Activated T-cell treated with anti-CD3 and anti-CD28 coated beads for 1 hour (primary cell): ENCODE data around the gene RTEL1.

ENCODE experiments used
- DNase-seq: peaks from one replicate; pipeline ENCODE4 v3.0.0-alpha.2; 2020; ENCODE audit warnings: low read depth

RTEL1 gene

DNA sequence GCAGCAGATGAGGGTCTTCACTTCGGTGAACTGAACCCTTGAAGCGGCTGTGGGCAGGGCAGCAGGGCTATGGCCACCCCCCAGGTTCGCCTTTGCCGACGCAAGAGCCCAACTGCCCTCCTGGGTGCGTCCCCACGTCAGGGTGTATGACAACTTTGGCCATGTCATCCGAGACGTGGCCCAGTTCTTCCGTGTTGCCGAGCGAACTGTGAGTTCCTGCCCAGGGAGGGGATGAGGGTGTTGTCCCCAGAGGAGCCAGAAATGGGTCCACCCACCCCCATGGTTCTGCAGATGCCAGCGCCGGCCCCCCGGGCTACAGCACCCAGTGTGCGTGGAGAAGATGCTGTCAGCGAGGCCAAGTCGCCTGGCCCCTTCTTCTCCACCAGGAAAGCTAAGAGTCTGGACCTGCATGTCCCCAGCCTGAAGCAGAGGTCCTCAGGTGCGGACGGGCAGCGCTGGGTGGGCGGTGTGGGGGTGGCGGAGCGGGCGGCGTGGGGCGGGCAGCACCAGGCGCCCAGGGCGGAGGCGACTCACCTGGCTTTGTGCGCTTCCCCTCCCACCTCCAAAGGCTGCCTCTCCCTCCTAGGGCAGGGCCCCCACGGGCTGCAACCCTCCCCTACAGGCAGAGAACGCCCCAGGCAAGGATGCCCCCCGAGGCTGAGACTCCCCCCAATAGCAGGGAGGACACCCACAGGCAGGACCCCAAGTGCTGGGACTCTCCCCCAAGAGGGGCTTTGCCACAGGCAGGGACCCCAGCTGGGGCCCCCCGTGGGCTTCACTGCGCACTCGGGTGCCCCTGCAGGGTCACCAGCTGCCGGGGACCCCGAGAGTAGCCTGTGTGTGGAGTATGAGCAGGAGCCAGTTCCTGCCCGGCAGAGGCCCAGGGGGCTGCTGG, 32.1 kb downstream of the RTEL1 start:
- no peak for DNase-seq

DNA sequence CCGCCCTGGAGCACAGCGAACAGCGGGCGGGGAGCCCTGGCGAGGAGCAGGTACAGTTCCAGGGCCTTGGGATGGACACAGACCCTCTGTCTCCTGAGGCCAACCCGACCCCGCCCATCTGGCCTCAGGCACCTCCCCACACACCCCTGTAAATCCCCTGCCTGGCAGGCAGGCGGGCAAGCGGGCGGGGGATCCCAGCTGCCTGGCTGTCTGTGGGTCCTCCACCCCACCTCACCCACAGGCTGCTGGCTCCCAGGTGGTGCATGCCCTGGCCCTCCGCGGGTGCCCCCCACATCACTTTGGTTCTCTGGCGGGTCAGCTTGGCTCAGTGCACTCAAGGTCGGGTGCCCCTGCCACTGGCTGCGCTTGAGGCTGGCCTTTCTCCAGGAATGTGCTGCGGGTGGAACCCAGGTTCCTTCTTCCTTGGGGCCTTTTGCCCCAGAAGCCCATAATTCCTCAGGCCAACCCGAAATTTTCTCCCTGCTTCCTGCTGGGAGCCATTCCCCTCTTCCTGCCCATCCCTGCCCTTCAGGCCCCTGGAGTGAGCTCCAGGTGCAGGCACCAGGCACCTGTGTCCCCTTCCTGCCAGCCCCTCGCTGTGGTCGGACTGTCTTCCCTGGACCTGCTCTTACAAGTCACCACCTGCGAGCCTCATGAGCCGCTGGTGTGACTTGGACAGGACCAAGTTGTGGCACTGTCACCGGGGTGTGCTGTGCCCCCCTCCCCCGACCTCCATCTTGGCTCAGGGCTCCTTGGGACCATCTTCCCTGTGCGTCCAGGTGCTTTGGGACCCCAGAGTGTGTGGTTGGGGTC, 33.0 kb downstream of the RTEL1 start:
- no peak for DNase-seq

DNA sequence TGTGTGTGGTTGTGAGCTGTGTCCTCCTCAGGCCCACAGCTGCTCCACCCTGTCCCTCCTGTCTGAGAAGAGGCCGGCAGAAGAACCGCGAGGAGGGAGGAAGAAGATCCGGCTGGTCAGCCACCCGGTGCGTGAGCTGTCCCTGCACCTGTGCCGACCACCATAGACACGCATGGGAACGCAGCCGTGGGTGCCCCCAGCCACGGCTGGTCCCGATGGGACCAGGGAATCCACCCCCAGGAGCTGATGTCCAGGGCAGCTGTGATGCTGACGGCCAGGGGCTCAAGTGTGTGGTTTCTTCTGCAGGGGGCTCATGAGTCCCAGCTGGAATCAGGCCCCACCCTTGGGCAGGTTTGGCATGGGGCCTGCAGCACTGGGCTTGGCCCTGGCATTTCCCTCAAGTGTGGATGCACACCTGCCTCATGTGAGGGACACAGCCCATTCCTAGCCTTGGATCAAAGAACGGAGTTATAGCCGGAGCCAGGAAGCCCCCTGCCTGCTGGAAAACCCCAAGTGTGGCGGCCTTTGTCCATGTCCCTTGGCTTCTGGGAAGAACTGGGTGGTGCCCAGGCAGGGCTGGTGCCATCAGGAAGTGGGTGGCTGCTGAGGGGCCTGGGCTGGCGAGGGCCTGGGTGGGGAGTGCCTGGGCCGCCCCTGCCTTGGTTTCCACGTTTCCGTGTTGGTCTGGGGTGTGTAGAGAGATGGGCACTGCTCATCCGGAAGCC, 33.8 kb downstream of the RTEL1 start:
- DNase-seq: no peak

DNA sequence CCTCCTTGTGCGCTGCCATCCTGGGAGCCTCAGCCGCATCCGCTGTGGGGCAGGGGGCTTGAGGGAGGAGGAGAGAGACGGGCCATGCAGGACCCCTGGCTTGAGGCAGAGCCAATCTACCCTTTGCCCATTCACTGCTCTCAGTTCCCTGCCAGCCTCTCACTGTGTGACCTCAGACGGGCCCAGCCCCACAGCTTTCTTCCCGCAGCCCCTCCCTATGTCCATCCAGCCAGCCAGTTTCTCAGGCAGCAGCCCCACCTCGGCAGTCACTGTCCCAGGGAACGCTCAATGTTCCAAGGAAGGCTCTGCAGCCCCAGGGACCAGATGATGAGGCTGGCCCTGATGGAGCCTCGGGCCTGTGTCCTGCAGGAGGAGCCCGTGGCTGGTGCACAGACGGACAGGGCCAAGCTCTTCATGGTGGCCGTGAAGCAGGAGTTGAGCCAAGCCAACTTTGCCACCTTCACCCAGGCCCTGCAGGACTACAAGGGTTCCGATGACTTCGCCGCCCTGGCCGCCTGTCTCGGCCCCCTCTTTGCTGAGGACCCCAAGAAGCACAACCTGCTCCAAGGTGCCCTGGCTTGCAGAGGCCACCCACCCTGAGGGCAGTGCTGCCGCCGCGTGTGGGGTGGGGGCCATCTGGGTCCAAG, 34.4 kb downstream of the RTEL1 start:
- DNase-seq: no peak

DNA sequence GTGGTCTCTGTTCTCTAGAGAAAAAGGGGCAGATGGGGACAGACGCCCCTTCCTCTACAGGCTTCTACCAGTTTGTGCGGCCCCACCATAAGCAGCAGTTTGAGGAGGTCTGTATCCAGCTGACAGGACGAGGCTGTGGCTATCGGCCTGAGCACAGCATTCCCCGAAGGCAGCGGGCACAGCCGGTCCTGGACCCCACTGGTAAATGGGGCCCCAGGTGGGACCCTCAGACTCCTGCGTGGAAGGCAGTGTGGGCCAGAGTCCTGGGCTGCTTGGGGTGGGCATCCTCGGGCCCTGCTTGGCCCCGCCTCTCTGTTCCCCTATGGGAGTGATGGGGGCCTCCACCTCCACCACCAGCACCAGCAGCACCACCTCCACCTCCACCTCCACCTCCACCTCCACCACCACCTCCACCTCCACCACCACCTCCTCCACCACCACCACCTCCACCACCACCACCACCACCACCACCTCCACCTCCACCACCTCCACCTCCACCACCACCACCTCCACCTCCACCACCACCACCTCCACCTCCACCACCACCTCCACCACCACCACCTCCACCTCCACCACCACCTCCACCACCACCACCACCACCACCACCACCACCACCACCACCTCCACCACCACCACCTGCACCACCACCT, 35.1 kb downstream of the RTEL1 start:
- no peak for DNase-seq

DNA sequence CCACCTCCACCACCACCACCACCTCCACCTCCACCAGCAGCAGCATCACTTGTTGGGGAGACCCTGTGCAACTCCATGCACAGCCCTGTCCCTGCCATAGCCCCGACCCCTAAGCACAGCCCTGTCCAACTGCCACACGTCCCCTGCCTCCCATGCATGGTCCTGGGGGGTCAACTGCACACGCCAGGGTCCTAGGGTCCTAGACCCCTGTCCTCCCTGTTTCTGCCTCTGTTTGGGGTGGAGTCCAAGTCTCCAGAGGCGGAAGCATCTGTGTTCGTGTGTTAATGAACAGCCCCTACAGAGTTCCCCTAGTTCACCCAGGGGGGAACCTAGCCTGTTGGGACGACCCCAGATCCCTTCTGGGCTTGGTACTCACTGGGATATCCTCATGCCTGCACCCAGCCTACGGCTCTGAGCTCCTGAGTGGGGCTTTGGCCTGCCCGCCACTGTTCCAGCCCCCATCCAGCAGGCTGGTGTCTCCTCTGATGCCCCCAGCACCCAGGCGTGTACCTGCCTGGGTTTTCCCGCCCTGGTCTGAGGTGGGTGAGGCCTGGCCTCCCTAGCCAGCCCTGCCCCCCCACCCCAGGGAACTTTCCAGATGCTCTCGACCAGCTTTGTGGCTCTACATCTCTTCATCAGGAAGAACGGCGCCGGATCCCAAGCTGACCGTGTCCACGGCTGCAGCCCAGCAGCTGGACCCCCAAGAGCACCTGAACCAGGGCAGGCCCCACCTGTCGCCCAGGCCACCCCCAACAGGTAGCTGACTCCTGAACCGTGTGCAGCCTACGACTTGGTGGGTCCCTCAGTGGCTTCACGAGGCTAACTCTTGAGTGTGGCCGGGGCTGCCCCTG, 35.8 kb downstream of the RTEL1 start:
- DNase-seq: no peak

DNA sequence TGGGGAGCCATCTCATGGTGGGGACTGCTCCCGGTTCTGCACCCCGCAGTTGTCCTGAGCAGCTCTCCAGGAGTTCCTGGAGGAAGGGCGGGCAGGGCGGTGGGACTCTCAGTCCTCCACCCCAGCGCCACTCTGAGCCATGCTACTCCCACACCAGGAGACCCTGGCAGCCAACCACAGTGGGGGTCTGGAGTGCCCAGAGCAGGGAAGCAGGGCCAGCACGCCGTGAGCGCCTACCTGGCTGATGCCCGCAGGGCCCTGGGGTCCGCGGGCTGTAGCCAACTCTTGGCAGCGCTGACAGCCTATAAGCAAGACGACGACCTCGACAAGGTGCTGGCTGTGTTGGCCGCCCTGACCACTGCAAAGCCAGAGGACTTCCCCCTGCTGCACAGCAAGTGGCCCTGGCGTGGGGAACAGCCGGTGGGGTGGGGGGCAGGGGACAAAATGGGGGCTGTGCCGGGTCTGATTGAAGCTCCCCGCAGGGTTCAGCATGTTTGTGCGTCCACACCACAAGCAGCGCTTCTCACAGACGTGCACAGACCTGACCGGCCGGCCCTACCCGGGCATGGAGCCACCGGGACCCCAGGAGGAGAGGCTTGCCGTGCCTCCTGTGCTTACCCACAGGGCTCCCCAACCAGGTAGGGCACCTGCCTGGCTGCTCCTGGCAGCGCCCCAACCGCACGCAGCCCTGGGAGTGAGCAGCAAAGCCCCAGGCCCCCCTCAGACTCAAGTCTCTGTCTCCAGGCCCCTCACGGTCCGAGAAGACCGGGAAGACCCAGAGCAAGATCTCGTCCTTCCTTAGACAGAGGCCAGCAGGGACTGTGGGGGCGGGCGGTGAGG, 36.7 kb downstream of the RTEL1 start:
- DNase-seq: no peak

DNA sequence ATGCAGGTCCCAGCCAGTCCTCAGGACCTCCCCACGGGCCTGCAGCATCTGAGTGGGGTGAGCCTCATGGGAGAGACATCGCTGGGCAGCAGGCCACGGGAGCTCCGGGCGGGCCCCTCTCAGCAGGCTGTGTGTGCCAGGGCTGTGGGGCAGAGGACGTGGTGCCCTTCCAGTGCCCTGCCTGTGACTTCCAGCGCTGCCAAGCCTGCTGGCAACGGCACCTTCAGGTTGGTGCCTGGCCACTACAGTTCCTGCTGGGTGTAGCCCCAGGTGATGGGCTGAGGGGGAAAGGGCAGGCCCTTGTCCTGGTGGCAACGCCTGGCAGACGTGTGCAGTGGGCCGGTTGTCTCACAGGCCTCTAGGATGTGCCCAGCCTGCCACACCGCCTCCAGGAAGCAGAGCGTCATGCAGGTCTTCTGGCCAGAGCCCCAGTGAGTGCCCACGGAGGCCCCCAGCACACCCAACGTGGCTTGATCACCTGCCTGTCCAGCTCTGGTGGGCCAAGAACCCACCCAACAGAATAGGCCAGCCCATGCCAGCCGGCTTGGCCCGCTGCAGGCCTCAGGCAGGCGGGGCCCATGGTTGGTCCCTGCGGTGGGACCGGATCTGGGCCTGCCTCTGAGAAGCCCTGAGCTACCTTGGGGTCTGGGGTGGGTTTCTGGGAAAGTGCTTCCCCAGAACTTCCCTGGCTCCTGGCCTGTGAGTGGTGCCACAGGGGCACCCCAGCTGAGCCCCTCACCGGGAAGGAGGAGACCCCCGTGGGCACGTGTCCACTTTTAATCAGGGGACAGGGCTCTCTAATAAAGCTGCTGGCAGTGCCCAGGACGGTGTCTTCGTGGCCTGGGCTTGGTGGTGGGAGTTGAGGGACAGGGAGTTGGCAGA, 37.6 kb downstream of the RTEL1 start:
- no peak for DNase-seq

DNA sequence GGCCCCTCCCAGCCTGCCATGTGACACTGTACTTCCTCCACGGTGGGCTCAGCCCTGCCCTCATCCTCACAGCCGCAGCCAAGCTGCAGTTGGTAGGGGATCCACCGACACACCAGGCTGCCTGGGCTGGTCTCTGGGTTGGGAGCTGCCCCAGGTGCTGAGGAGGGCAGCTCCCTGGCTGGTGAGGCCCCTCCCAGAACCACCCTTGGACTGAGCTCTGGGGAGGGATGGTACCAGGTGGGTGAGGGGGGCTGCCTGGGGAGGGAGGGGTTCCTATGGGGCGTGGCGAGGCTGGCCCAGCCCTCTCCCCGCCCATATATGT, 38.2 kb downstream of the RTEL1 start:
- DNase-seq: no peak

DNA sequence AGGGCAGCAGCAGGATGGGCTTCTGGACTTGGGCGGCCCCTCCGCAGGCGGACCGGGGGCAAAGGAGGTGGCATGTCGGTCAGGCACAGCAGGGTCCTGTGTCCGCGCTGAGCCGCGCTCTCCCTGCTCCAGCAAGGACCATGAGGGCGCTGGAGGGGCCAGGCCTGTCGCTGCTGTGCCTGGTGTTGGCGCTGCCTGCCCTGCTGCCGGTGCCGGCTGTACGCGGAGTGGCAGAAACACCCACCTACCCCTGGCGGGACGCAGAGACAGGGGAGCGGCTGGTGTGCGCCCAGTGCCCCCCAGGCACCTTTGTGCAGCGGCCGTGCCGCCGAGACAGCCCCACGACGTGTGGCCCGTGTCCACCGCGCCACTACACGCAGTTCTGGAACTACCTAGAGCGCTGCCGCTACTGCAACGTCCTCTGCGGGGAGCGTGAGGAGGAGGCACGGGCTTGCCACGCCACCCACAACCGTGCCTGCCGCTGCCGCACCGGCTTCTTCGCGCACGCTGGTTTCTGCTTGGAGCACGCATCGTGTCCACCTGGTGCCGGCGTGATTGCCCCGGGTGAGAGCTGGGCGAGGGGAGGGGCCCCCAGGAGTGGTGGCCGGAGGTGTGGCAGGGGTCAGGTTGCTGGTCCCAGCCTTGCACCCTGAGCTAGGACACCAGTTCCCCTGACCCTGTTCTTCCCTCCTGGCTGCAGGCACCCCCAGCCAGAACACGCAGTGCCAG, 38.7 kb downstream of the RTEL1 start, which contains the start of gene TNFRSF6B:
TNFRSF6B (plus strand) TSS at position 25 of the 729 bp plus-strand sequence; CDS start at position 141, 116 bp downstream.
- DNase-seq: no peak

DNA sequence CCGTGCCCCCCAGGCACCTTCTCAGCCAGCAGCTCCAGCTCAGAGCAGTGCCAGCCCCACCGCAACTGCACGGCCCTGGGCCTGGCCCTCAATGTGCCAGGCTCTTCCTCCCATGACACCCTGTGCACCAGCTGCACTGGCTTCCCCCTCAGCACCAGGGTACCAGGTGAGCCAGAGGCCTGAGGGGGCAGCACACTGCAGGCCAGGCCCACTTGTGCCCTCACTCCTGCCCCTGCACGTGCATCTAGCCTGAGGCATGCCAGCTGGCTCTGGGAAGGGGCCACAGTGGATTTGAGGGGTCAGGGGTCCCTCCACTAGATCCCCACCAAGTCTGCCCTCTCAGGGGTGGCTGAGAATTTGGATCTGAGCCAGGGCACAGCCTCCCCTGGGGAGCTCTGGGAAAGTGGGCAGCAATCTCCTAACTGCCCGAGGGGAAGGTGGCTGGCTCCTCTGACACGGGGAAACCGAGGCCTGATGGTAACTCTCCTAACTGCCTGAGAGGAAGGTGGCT, 39.3 kb downstream of the RTEL1 start:
- no peak for DNase-seq

DNA sequence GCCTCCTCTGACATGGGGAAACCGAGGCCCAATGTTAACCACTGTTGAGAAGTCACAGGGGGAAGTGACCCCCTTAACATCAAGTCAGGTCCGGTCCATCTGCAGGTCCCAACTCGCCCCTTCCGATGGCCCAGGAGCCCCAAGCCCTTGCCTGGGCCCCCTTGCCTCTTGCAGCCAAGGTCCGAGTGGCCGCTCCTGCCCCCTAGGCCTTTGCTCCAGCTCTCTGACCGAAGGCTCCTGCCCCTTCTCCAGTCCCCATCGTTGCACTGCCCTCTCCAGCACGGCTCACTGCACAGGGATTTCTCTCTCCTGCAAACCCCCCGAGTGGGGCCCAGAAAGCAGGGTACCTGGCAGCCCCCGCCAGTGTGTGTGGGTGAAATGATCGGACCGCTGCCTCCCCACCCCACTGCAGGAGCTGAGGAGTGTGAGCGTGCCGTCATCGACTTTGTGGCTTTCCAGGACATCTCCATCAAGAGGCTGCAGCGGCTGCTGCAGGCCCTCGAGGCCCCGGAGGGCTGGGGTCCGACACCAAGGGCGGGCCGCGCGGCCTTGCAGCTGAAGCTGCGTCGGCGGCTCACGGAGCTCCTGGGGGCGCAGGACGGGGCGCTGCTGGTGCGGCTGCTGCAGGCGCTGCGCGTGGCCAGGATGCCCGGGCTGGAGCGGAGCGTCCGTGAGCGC, 39.9 kb downstream of the RTEL1 start:
- DNase-seq: no peak

DNA sequence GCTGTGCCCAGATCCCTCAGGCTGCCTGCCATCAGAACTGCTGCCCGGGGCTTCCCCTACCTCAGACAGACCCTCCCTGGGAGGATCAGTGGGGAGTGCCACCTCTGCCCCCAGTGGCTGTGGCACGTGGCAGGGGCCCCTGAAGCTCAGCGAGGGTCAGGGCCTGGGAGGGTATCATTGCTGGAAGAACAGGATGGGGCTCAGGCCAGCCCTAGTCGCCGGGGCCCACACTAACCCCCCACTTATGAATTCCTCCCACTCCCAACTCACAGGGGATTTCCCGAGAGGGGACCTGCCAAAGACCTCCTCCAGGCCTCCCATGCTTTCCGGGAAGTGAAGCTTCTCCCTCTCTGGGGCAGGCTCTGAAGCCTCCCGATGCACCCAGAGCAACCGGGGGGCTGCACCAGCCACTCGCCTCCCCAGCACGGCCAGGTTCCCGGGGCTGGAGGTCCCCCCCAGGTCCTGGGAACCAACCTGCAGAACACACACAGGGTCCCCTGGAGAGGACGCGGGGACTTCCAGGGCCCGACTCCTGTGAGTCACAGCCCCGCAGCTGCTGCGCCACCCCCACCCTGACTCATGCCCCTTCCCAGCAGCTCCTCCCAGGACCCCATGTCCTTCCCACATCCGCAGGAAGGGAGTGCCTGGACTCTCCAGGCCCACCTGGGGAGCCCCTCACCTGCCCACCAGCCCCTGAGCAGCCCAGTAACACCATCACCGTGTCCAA, 40.8 kb downstream of the RTEL1 start:
- no peak for DNase-seq

DNA sequence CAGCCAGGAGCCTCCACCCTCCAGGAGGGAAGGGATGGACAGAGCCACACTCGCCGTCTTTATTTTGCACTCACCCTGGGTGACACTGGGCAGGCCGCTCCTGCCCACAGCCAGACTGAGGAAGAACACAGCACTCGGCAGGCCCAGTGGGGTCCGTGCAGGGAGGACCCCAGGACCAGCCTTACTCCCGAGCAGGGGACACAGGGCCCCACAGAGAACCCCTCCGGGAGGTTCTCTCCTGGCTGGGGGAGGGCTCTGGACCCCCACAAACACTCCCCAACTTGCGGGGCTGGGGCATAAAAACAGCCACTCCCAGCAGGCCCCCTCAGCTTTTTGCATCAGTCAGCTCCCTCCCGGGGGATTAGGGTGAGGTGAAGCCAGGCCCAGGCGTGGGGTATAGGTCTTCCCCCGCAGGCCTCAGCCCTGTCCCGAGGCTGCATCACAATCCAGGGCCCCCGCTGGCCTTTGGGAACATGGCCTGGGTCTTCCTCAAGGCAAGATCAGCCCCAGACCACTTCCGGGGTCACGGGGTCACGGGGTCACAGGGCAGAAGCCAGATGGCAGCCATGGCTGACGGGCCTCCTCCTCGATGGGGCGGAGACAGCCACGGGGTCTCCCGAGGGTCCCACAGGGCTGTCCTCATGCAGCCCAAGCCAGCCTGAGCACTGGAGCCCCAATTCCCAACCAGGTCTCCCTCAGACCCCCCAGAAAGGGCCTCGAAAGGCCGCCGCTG, 41.5 kb downstream of the RTEL1 start:
- DNase-seq: no peak

DNA sequence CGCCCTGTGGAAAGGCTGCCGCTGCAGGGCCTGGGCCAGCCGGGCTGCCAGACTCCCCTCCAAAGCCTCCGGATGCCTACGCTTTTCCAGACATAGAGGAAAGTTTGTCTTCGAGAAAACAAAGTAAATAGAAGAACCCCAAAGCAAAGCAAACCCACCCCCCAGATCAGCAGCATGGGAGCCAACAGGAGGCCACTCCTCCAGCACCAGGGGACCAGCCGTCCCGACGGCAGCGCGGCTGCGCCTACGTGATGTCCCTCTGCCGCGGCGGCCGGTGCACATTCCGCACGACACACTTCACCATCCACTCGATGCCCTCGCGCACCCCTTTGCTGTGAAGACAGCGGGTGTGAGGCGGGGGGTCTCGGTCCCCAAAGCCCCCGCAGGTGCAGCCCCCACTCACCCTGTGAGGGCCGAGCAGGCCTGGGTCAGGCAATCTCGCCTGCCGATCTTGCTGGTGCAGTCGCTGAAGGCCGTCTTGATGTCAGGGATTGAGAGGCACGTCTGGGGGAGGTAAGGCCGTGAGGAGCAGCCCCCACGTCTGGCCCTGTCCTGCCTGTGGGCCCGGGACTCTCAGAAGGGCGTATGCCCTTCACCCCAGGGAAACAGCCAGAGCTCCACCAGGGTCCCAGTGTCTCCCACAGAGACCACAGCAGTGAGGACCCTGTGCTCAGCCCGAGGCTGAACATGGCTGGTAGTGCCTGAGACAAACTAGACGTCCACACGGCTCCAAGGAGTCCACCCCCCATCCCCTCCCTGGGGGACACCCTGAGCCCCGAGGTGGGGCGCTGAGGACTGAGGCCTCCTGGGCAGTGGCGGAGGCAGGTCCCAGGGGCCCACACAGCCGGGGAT, 42.3 kb downstream of the RTEL1 start:
- no peak for DNase-seq
